ENCODE measurements around the gene SNX22. TPM values are rescaled to one million over a fixed set of nuclear protein-coding genes. Genes with fewer than 3 reads are reported as not detected.

SNX22 gene
- total RNA-seq, 2 donors from 2014 or later = 0.27 to 0.28 TPM

DNA sequence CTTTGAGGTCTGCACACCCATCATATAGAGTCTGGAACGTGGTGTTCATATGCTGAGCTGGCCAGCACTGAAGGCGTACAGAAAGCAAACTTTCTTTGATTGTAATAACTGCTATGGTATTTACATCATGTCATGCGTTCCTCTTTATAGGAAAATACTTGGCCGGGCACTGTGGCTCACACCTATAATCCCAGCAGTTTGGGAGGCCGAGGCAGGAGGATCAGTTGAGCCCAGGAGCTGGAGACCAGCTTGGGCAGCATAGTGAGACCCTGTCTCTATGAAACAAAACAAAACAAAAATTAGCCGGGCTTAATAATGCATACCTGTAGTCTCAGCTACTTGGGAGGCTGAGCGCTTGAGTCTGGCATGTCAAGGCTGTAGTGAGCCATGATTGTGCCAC lies 3.4 kb upstream of the SNX22 start:
- Histone ChIP-seq H3K36me3 (peaks cover 12% of the 10 kb centered on the region), H3K27ac (no peak overlapping the region), H3K4me1 (ENCODE audit: control insufficient read depth in 1 of 2, low read depth in 2 of 2) (peaks cover 19 to 23% of the 10 kb centered on the region in 2 donors), H3K27me3 (replicated peaks; ENCODE audit: insufficient read depth) (peaks cover 6% of the 10 kb centered on the region), H3K9me3 (no peaks in the 10 kb centered on the region), H3K4me3 (no peak overlapping the region)
- DNase-seq (ENCODE audit: low spot score) (no peak), ATAC-seq (ENCODE audit: insufficient number of reproducible peaks, low FRiP score, low read depth) (no peak)
- TF ChIP-seq, protein P1, sequence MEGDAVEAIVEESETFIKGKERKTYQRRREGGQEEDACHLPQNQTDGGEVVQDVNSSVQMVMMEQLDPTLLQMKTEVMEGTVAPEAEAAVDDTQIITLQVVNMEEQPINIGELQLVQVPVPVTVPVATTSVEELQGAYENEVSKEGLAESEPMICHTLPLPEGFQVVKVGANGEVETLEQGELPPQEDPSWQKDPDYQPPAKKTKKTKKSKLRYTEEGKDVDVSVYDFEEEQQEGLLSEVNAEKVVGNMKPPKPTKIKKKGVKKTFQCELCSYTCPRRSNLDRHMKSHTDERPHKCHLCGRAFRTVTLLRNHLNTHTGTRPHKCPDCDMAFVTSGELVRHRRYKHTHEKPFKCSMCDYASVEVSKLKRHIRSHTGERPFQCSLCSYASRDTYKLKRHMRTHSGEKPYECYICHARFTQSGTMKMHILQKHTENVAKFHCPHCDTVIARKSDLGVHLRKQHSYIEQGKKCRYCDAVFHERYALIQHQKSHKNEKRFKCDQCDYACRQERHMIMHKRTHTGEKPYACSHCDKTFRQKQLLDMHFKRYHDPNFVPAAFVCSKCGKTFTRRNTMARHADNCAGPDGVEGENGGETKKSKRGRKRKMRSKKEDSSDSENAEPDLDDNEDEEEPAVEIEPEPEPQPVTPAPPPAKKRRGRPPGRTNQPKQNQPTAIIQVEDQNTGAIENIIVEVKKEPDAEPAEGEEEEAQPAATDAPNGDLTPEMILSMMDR (IDR thresholded peaks at IDR 0.05) = no peak

DNA sequence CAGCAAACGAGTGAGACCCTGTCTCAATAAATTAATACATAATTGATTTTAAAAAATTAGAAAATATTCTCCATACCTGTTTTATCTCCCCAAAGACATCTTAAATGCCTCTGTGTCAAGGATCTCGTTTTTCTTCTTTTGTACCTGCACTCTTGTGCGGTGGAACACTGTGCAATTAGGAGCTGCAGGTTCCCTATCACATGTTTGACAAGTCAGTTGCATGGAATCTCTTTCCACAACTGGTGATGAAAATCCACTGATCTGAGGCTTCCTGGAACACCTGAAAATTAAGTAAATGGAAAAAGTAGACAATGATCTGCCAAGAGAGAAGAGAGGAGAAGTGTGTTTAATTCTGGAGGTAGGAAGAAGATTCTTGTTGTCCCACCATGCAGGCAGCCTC lies 3.0 kb upstream of the SNX22 start:
- TF ChIP-seq, protein P1 (IDR thresholded peaks at IDR 0.05) = no peak
- no peak for DNase-seq (ENCODE audit: low spot score)
- H3K36me3 ChIP-seq = peaks cover 9% of the 10 kb centered on the region
- no peaks in the 10 kb centered on the region for H3K9me3 ChIP-seq
- peaks cover 6% of the 10 kb centered on the region for H3K27me3 ChIP-seq (replicated peaks; ENCODE audit: insufficient read depth)
- no peak overlapping the region for H3K27ac ChIP-seq
- peaks cover 21 to 27% of the 10 kb centered on the region in 2 donors for H3K4me1 ChIP-seq (ENCODE audit: control insufficient read depth in 1 of 2, low read depth in 2 of 2)
- H3K4me3 ChIP-seq = no peak overlapping the region
- no peak for ATAC-seq (ENCODE audit: insufficient number of reproducible peaks, low FRiP score, low read depth)

DNA sequence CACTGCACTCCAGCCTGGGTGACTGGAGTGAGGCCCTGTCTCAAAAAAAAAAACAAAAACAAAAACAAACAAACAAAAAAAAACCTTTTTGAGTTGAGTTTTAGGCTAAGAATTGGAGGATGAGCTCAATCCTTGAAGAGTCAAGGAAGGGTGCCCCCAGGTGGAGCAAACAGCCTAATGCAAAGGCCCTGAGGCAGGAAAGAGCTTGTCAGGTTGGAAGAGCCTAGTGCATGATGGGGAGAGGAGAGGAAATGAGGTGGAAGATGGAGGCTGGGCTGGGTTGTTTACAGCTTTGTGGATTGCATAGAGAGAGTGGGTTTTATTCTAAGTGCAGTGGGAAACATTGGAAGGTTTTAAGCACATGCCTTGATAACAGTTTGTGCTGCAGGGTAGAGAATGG lies 2.1 kb upstream of the SNX22 start:
- Histone ChIP-seq H3K27me3 (replicated peaks; ENCODE audit: insufficient read depth) (peaks cover 6% of the 10 kb centered on the region), H3K9me3 (no peaks in the 10 kb centered on the region), H3K4me1 (ENCODE audit: control insufficient read depth in 1 of 2, low read depth in 2 of 2) (peaks cover 21 to 30% of the 10 kb centered on the region in 2 donors), H3K27ac (no peak overlapping the region), H3K36me3 (peaks cover 8% of the 10 kb centered on the region), H3K4me3 (no peak overlapping the region)
- TF ChIP-seq, protein P1 (IDR thresholded peaks at IDR 0.05) = no peak
- ATAC-seq (ENCODE audit: insufficient number of reproducible peaks, low FRiP score, low read depth) (no peak), DNase-seq (ENCODE audit: low spot score) (no peak)

DNA sequence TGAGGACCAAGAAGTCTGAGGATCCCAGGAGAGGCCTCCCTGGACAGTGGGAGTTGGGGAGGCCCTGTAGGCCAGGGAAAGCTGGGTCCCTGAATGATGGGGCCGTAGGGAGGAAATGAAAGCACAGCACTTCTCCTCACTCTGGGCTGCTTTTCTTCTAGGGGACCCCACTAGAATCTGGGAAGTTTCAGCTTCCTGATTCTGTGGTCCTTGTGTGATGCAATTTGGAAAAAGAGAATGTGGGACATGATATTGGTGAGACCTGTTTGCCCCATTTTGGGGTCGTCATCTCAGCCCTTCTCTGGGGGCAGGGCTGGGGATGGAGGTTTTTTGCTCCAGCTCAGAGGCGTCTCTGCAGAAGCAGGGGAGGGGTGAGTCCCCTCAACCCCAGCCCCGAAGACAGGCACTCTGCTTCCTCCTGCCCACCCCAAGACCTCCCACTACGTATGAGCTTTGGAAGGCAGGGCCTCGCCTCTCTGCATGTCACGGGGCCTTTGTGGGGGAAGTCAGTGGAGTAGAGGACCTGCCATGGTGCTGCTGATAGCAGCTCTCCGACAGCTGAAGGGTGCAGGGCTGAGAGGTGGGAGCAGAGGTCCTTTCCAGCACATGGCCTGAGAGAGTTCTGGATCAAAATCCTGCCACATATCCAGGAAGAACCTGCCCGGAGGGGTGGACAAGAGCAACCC lies 1.5 kb upstream of the SNX22 start:
- ATAC-seq (ENCODE audit: insufficient number of reproducible peaks, low FRiP score, low read depth) = no peak
- no peak for DNase-seq (ENCODE audit: low spot score)
- H3K9me3 ChIP-seq = no peaks in the 10 kb centered on the region
- peaks cover 21 to 30% of the 10 kb centered on the region in 2 donors for H3K4me1 ChIP-seq (ENCODE audit: control insufficient read depth in 1 of 2, low read depth in 2 of 2)
- no peak overlapping the region for H3K4me3 ChIP-seq
- TF ChIP-seq, protein P1 (IDR thresholded peaks at IDR 0.05) = no peak
- H3K27me3 ChIP-seq (replicated peaks; ENCODE audit: insufficient read depth) = peaks cover 6% of the 10 kb centered on the region
- H3K27ac ChIP-seq = no peak overlapping the region
- H3K36me3 ChIP-seq = peaks cover 10% of the 10 kb centered on the region

DNA sequence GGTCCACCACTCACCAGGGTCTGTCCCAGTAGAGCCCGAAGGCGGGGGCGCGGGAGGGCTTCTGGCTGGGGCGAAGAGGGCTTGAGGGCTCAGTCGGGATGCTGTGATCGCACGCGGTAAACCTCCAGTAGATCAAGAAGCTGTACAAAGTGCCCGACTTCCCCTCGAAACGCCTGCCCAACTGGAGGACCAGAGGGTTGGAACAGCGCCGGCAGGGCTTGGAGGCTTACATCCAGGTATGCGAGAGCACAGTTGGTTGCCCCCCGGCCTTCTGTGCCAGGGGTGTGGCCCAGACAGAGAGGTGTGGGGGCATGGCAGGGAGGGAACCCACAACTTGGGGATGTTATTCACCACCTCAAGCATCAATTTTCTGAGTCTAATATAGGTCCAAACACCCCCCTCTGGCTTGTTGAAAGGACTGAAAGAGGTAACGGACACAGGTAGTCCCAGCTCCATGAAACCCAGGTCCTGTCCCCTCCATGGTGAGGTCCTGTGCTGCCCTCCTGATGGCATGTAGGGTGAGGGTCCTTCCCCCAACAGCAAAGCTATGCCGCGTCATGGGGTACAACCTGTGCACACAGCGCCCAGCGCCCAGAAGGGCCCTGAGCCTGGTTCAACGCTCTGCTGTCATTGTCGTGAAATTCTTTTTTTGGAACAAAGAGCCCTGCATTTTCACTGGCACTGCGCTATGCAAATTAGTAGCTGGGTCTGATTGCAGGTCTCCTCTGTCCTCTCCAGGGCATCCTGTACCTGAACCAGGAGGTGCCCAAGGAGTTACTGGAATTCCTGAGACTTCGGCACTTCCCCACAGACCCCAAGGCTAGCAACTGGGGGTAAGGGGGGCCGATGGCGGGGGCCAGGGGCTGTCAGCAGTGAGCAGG lies 1.2 kb downstream of the SNX22 start:
- Histone ChIP-seq H3K36me3 (peaks cover 23% of the 10 kb centered on the region), H3K9me3 (no peaks in the 10 kb centered on the region), H3K27me3 (replicated peaks; ENCODE audit: insufficient read depth) (peaks cover 6% of the 10 kb centered on the region), H3K27ac (no peak overlapping the region), H3K4me3 (peak overlapping the region; percentile 68), H3K4me1 (ENCODE audit: control insufficient read depth in 1 of 2, low read depth in 2 of 2) (peaks cover 21 to 30% of the 10 kb centered on the region in 2 donors)
- ATAC-seq (ENCODE audit: insufficient number of reproducible peaks, low FRiP score, low read depth) = no peak
- no peak for DNase-seq (ENCODE audit: low spot score)
- TF ChIP-seq, protein P1 (IDR thresholded peaks at IDR 0.05) = no peak
